Sigmoid colon (tissue), 4 donors: ENCODE results near the gene TACC2.

ENCODE experiments used
- EP300 ChIP-seq, 4 donors: sonication (generic); formaldehyde crosslinking; IDR thresholded peaks; one replicate each; pipeline ENCODE4 v1.6.1; 2017; ENCODE audit warnings: antibody characterized with exemption in 4 of 4
- POLR2A ChIP-seq, 2 donors: fragments of 450-650 bp; IDR thresholded peaks; one replicate each; pipeline ENCODE4 v1.6.1; 2016; ENCODE audit warnings: antibody characterized with exemption in 2 of 2, mild to moderate bottlenecking in 2 of 2, moderate library complexity in 2 of 2
- POLR2AphosphoS5 ChIP-seq, 4 donors: sonication (generic); formaldehyde crosslinking; IDR thresholded peaks; one replicate each; pipeline ENCODE4 v1.6.1; 2017; ENCODE audit warnings: antibody characterized with exemption in 4 of 4
- TF ChIP-seq, protein P1 (sequence below), 4 experiments: fragments of 450-650 bp in 3 of 4; fragments of 200-600 bp in 1 of 4; IDR thresholded peaks; one replicate each; pipeline ENCODE4 v1.5.1; 2016 to 2019; ENCODE audit warnings: antibody characterized with exemption in 4 of 4, mild to moderate bottlenecking in 3 of 4, moderate library complexity in 2 of 4

DNA sequence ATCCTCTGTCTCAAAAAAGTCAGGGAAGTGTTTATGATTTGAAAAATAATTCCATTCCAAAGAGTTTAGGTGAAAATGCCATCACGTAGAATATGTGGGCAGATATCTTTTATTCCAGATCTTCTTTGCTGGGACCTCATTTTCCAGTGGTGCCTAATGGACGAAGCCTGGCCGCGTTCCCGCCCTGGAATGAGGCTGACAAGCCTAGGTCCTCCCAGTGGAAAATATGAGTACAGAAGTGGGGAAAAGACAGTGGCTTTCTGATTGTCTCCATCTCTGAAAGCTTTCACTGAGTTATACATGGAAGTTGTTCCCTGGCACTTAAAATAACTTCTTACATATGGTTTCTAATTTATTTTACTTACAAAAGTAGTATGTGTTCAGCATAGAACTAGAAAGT lies 139.4 kb downstream of the TACC2 start:
- TF ChIP-seq, protein P1, sequence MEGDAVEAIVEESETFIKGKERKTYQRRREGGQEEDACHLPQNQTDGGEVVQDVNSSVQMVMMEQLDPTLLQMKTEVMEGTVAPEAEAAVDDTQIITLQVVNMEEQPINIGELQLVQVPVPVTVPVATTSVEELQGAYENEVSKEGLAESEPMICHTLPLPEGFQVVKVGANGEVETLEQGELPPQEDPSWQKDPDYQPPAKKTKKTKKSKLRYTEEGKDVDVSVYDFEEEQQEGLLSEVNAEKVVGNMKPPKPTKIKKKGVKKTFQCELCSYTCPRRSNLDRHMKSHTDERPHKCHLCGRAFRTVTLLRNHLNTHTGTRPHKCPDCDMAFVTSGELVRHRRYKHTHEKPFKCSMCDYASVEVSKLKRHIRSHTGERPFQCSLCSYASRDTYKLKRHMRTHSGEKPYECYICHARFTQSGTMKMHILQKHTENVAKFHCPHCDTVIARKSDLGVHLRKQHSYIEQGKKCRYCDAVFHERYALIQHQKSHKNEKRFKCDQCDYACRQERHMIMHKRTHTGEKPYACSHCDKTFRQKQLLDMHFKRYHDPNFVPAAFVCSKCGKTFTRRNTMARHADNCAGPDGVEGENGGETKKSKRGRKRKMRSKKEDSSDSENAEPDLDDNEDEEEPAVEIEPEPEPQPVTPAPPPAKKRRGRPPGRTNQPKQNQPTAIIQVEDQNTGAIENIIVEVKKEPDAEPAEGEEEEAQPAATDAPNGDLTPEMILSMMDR (IDR thresholded peaks at IDR 0.05), result peak in 2 of 4 experiments; percentile 21 to 50
- TF ChIP-seq POLR2AphosphoS5 (IDR thresholded peaks at IDR 0.05), result peak; percentile 13 to 64 (median 62)
- no peak for TF ChIP-seq POLR2A (IDR thresholded peaks at IDR 0.05)
- peak in 1 of 4 donors; percentile 52 for TF ChIP-seq EP300 (IDR thresholded peaks at IDR 0.05)
